Loucy (cell line): ENCODE data around the gene CELSR1.

Experiments
- H2AFZ ChIP-seq: fragments of 200-600 bp; sonication (generic); 2 replicates; pipeline ENCODE4 v1.6.0; 2016; ENCODE audit warnings: antibody characterized with exemption, mild to moderate bottlenecking, low read length, moderate library complexity
- H3F3A ChIP-seq: fragments of 200-600 bp; 2 replicates; pipeline ENCODE4 v1.6.0; 2016; ENCODE audit warnings: antibody characterized with exemption, low read depth, mild to moderate bottlenecking
- H3K27me3 ChIP-seq: fragments of 200-600 bp; sonication (generic); 2 replicates; pipeline ENCODE4 v1.6.1; 2014; ENCODE audit warnings: low read length, mild to moderate bottlenecking; ENCODE audit not compliant: insufficient read depth, poor library complexity, severe bottlenecking
- H3K36me3 ChIP-seq: fragments of 200-600 bp; sonication (generic); 2 replicates; pipeline ENCODE4 v1.6.1; 2016; ENCODE audit warnings: low read length; ENCODE audit not compliant: insufficient read depth
- H3K4me1 ChIP-seq: fragments of 200-600 bp; sonication (generic); 2 replicates; pipeline ENCODE4 v1.5.1; 2014; ENCODE audit warnings: low read length, mild to moderate bottlenecking; ENCODE audit not compliant: insufficient read depth, poor library complexity, severe bottlenecking
- H3K4me2 ChIP-seq: fragments of 200-600 bp; sonication (generic); 2 replicates; pipeline ENCODE4 v1.6.0; 2014; ENCODE audit warnings: antibody characterized with exemption, low read length, low read depth, mild to moderate bottlenecking; ENCODE audit not compliant: poor library complexity, severe bottlenecking
- H3K4me3 ChIP-seq: fragments of 200-600 bp; sonication (generic); 2 replicates; pipeline ENCODE4 v1.5.1; 2014; ENCODE audit warnings: low read length, mild to moderate bottlenecking, mixed read lengths; ENCODE audit not compliant: poor library complexity, severe bottlenecking
- H3K79me2 ChIP-seq: fragments of 200-600 bp; sonication (generic); 2 replicates; pipeline ENCODE4 v1.6.1; 2014; ENCODE audit warnings: low read length; ENCODE audit not compliant: insufficient read depth
- H3K9ac ChIP-seq: fragments of 200-600 bp; sonication (generic); 2 replicates; pipeline ENCODE4 v1.6.0; 2014; ENCODE audit warnings: mild to moderate bottlenecking, low read depth, low read length, moderate library complexity; ENCODE audit not compliant: poor library complexity, severe bottlenecking
- H3K9me2 ChIP-seq: fragments of 200-600 bp; sonication (generic); replicated peaks from 2 replicates; pipeline ENCODE4 v1.6.1; 2016; ENCODE audit warnings: low read depth, low read length, mixed read lengths
- H3K9me3 ChIP-seq: fragments of 200-600 bp; sonication (generic); 2 replicates; pipeline ENCODE4 v1.6.1; 2014; ENCODE audit warnings: mild to moderate bottlenecking, antibody characterized with exemption, low read length, low read depth; ENCODE audit not compliant: insufficient read depth
- H4K20me1 ChIP-seq: fragments of 200-600 bp; sonication (generic); 2 replicates; pipeline ENCODE4 v1.6.0; 2014; ENCODE audit warnings: antibody characterized with exemption, low read length, mild to moderate bottlenecking; ENCODE audit not compliant: insufficient read depth, poor library complexity, severe bottlenecking
- CTCF ChIP-seq: fragments of 200-600 bp; sonication (generic); conservative IDR thresholded peaks from 2 replicates; pipeline ENCODE4 v1.5.1; 2014; ENCODE audit warnings: mild to moderate bottlenecking, antibody characterized with exemption, low read length
- EZH2phosphoT487 ChIP-seq: fragments of 200-600 bp; IDR thresholded peaks from 2 replicates; pipeline ENCODE4 v1.6.1; 2018; ENCODE audit warnings: antibody characterized with exemption, mild to moderate bottlenecking, moderate library complexity, borderline replicate concordance

Gene CELSR1

GRCh38 chr22:46573781-46574437 lies 36.5 kb upstream of the CELSR1 start:
- H3K27me3 ChIP-seq = no peaks in the 10 kb centered on the region
- H3K4me2 ChIP-seq = no peak overlapping the region
- H3K9me2 ChIP-seq = no peaks in the 10 kb centered on the region
- H3F3A ChIP-seq = no peaks in the 10 kb centered on the region
- H3K36me3 ChIP-seq = no peaks in the 10 kb centered on the region
- TF ChIP-seq EZH2phosphoT487 (no peak), CTCF (no peak)
- H3K79me2 ChIP-seq = peaks cover 15% of the 10 kb centered on the region
- H3K9ac ChIP-seq = no peak overlapping the region
- no peaks in the 10 kb centered on the region for H3K9me3 ChIP-seq
- H3K4me3 ChIP-seq = no peak overlapping the region
- peaks cover 7% of the 10 kb centered on the region for H4K20me1 ChIP-seq
- H3K4me1 ChIP-seq = peaks cover 34% of the 10 kb centered on the region
- H2AFZ ChIP-seq = no peak overlapping the region

DNA sequence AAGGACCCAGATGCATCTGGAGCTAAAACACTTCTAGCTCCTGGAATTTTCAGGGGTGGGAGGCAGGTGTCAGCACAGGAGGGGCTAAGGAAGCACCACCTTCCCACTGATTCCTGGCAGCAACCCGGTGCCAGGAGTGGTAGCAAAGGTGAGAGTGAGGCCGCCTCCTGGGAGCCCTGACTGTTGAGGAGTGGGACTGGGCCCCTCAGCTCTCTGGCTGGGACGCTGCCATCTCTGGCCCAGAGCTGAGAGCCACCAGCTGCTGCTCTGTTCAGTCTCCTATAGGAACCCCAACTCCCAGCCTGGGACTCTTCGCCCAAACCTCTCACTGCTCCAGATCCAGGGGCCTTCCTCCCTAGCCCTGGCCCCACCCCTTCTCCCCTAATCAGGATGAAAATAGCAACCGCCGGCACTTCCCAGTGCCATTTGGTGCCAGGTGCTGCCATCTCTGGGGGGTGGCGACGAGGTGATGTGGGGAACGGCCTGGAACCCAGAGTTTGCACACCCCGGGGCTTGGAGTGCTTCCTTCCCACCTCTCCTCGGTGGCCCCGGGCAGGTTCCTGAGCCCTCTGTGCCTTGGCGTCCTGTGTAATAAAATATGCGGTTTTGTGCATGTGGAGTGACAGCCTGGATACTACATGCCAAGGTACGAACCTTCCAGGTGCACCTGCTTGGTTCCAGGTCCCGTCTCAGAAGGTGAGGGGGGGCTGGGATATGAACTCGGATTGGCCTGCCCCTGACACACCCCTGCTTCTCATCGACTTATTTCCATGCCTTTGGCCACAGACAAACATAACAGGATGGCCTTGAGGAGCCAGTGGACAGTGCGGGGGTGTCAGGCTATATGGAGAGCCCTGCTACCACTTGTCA lies 35.7 kb upstream of the CELSR1 start:
- H3K4me3 ChIP-seq = no peak overlapping the region
- peaks cover 5% of the 10 kb centered on the region for H4K20me1 ChIP-seq
- peaks cover 8% of the 10 kb centered on the region for H3K79me2 ChIP-seq
- no peaks in the 10 kb centered on the region for H3K27me3 ChIP-seq
- no peak overlapping the region for H3K9ac ChIP-seq
- no peak overlapping the region for H3K4me2 ChIP-seq
- no peak overlapping the region for H2AFZ ChIP-seq
- H3K36me3 ChIP-seq = no peaks in the 10 kb centered on the region
- TF ChIP-seq EZH2phosphoT487 (no peak), CTCF (no peak)
- no peaks in the 10 kb centered on the region for H3K9me3 ChIP-seq
- H3F3A ChIP-seq = no peaks in the 10 kb centered on the region
- no peaks in the 10 kb centered on the region for H3K9me2 ChIP-seq
- H3K4me1 ChIP-seq = peaks cover 27% of the 10 kb centered on the region

DNA sequence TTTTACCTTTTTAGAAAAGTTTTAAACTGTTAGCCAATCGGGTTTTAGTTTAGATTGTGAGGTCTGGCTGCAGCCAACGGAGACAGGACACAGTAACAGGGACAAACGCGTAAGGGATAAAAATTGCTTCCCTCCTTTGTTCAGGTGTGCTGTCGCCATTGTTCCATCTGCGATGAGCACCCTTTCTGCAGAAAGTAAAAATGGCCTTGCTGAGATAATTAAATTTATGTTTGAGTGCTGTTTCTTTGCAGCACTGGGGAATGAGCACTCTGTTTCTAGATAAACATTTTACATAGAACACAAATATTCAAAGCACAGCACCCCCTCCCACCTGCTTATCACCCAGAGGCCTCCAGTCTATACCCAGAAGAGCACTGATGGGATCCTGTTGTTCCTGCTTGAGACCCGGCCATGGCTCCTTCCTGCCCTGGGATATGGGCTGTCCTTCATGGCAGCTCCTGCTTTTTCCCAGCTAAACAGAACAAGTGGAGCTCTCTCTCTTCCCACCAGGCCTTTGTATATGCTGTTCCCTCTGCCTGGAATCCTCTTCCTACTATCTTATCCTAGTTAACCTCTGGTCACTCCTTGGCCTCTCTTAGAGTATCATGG lies 34.3 kb upstream of the CELSR1 start:
- no peaks in the 10 kb centered on the region for H3K36me3 ChIP-seq
- H3K9me3 ChIP-seq = no peaks in the 10 kb centered on the region
- no peak overlapping the region for H3K4me2 ChIP-seq
- no peak overlapping the region for H3K4me3 ChIP-seq
- no peaks in the 10 kb centered on the region for H3K79me2 ChIP-seq
- H3K4me1 ChIP-seq = peaks cover 19% of the 10 kb centered on the region
- no peaks in the 10 kb centered on the region for H3K27me3 ChIP-seq
- H4K20me1 ChIP-seq = no peaks in the 10 kb centered on the region
- H3K9me2 ChIP-seq = no peaks in the 10 kb centered on the region
- no peak overlapping the region for H3K9ac ChIP-seq
- TF ChIP-seq EZH2phosphoT487 = no peak
- TF ChIP-seq CTCF = no peak
- H2AFZ ChIP-seq = no peak overlapping the region
- no peaks in the 10 kb centered on the region for H3F3A ChIP-seq
